ENCODE data around the gene POLR3B.
"Not testable (repeated sequence)": the region's sequence is repeated elsewhere in the genome, so short reads cannot be mapped to it uniquely, and the experiment has no call there.

Gene POLR3B

GRCh38 chr12:106357549-106358395 is at the start of gene POLR3B:
POLR3B (plus strand) TSS chr12:106357748; CDS start chr12:106357880, 132 bp downstream.
- FAIRE-seq: peak; percentile 66

DNA sequence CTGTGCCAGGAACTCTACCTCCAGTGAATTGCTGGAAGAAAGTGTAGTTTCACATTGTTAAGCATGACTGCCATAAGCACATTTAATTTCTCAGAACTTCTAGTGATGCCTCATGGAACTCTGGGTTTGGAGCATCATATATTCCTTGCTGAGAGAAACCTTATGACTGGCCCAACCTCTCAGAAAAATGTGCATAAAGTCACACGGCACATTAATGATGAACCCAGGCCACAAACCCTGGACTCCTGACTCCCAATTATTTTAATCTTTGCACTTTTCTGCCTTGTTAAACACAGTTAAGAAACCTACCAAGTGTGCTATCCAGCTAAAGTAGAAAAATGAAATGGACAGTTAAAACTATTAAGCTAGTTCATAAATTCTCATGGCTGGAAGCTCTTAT is 49.4 kb upstream of the POLR3B start:
- no peak for FAIRE-seq

DNA sequence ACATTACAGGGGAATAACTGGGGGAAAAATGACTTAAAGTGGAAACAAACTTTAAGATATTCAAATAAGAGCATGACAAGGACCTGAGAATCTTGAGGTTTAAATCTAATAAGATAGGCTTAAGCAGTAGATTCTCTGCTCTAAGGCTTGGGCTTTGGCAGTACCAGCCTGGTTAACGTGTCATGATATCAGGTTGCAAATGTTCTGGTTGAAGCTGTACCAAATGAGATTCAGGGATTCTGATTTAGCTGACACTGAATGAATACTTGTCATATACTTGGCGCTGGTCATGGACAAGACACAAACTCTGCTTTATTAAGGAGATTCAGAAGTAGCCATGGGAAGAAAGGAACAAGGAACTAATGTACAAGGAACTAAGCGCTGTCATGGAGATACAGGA is 48.9 kb upstream of the POLR3B start:
- no peak for FAIRE-seq

- no peak for FAIRE-seq
Observed at GRCh38 chr12:106309671-106310505, 47.7 kb upstream of the POLR3B start.

GRCh38 chr12:106310687-106311086 is 46.9 kb upstream of the POLR3B start:
- FAIRE-seq: no peak

- no peak for FAIRE-seq
Observed at GRCh38 chr12:106311139-106311538, 46.4 kb upstream of the POLR3B start.

- FAIRE-seq: not testable (repeated sequence)
Observed at GRCh38 chr12:106313413-106313812, 44.1 kb upstream of the POLR3B start.

DNA sequence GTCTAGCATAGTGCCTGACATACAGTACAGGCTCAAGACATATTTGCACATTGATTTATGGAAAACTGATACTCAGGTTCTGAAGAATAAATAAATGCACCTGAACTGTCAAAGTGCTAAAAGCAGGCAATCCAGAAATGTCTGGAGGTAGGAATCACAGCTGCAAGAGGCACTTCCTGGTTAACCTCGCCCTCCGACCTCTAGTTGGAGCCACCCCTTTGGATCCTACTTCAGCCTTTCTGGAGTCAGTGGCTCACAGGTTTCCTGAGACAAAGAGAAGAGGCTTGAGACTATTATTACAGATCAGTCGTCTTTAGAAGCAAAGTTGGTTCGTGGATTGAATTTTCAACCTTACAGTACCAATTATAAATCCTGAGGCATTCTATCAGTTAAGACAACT is 42.0 kb upstream of the POLR3B start:
- FAIRE-seq: no peak

GRCh38 chr12:106317406-106318082 is 40.0 kb upstream of the POLR3B start:
- FAIRE-seq: no peak

DNA sequence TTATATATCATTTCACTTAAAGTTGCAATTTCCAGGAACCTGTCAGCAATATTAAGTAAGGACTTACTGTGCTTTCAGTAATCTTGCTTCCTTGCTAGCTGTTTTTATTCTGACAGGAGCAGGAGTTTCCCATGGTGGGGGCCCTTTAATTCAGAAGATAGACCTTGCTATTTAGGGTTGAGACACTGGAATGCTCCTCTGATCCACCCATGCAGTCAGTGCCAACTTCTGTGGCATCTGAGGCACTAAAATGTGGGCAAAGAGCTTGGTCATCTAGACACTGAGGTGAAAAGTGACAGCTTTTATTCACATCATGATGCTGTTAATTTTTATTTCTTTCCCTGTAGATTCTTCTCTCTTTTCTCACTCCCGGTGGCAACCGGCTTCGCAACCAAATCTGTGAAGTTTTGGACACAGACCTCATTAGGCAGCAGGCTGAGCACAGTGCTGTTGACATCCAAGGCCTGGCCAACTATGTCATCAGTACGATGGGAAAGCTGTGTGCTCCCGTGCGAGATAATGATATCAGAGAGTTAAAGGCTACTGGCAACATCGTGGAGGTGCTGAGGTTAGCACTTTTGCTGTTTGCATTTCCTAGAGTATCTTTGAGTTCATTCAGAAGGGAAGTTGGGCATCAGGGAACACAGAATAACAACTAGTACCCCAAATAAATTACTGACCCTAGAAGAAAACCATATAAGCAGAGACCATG is 36.3 kb upstream of the POLR3B start:
- no peak for FAIRE-seq

GRCh38 chr12:106323537-106323936 is 34.0 kb upstream of the POLR3B start:
- FAIRE-seq: peak; percentile 57

GRCh38 chr12:106327309-106327869 is 30.2 kb upstream of the POLR3B start:
- no peak for FAIRE-seq

- no peak for FAIRE-seq
Observed at GRCh38 chr12:106328735-106329134, 28.8 kb upstream of the POLR3B start.

- FAIRE-seq: no peak
Observed at GRCh38 chr12:106329231-106329982, 28.1 kb upstream of the POLR3B start.

- no peak for FAIRE-seq
Observed at GRCh38 chr12:106331599-106331998, 25.9 kb upstream of the POLR3B start.

GRCh38 chr12:106332536-106332935 is 25.0 kb upstream of the POLR3B start:
- no peak for FAIRE-seq

- no peak for FAIRE-seq
Observed at GRCh38 chr12:106333010-106333409, 24.5 kb upstream of the POLR3B start.

DNA sequence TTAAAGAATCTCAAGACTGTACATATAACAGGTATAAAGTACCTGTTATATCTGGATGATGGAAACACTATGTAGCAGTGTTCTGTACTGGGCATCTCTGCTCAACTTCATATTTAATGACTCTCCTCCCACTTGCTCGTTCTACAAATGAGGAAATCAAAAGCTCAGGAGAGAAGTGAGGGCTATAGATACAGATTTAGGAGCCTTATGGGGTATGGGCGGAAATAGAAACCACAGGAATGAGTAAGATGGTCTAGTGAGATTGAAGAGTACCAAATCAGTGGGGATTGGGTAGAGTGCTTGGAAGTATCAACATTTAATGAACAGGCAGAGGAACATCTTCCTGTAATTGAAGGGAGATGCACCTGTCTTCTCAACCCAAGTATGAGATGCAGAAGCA is 23.8 kb upstream of the POLR3B start:
- FAIRE-seq: no peak

DNA sequence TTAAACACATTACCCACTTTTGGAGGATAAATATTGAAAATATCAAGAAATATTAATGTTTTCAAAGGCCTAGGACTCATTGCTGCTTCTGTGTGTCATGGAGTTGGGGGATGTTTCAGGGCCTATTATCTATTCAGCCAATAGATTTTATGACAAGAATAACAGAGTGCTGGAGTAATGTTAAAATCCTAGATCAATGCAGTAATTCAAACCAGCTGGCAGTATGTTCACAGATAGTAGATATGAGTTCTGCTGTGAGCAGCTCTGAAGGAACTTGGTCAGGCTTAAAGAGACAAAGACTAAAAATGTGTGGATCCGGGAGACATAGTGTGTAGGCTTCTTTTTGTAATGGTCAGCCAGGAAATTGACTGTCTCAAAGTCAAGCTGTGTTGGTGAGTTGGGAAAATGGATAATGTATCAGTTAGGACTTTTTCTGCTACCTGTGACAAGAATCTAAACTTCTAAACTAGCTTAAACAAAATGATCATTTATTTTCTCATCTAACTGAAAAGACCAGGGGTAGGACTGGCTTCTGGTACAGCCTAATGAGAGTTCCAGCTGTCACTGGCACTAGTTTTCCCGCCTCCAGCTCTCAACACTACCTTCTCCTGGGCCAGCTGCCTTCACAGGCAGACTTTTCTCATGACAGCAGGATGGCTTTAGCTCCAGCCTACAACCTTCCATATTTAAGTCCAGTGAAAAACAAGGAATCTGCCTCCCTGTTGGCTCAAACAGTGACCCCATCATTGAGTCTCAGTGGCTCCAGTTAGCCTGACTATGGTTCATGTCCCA is 16.3 kb upstream of the POLR3B start:
- no peak for FAIRE-seq

DNA sequence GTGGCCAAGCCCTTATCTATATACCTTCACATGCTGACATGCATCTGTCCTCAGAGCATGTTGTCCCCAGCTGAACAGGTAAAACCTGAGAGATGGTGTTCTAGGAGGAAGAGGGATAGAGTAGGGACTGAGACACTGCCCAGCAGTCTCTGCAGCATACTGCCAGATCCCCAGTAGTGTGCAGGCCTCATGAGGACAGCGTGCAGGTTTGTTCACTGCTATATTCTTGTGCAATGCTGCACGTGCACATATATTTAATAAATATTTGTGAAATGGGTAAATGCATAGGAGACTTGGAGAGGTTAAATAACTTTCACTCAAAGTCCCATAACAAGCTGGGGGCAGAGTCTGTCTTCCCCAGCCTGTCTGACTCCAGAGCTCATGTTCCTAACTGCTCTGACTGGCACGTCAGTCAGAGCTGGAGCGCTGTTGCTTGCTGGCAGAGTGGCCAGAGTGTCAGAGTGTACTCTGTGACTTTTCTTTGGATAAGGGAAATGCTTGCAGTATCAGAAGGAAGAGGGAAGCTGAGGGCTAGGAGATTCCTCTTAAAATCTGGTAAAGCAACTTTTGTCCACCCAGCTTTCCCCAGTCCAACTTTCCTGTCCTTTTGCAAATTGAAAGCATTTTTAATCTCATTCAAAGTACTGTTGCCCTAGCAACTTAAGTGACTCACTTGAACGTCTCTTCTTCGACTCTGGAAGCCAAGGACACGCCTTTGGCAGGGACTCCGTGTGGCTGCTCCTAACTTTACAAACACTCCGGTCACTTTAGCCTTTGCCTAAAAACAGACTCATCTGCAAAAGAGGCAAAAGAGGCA is 14.9 kb upstream of the POLR3B start:
- peak; percentile 46 for FAIRE-seq
